Liver (tissue), 9 donors: Measurements from ENCODE around the gene IFIT1B. TPM values are rescaled to one million over a fixed set of nuclear protein-coding genes. Genes with fewer than 3 reads are reported as not detected.

Experiments
- DNase-seq: peaks from one replicate; pipeline ENCODE4 v3.0.0-alpha.2; 2017; ENCODE audit warnings: low spot score
- H3K27ac ChIP-seq, 2 donors: one replicate each; pipeline ENCODE4 v1.7.0; 2013; ENCODE audit warnings: inconsistent platforms in 2 of 2, low read length in 2 of 2, control low read depth in 1 of 2, low read depth in 1 of 2, mild to moderate bottlenecking in 1 of 2
- H3K27me3 ChIP-seq, 4 donors: one replicate each; pipeline versions ENCODE4 v1.6.1 to v1.7.0; 2013; ENCODE audit warnings: low read length in 3 of 4, inconsistent platforms in 1 of 4, mild to moderate bottlenecking in 1 of 4, moderate library complexity in 1 of 4; ENCODE audit not compliant: control insufficient read depth in 4 of 4, insufficient read depth in 4 of 4
- H3K36me3 ChIP-seq, 4 donors: one replicate each; pipeline versions ENCODE4 v1.6.1 to v1.7.0; 2013; ENCODE audit warnings: low read length in 3 of 4, mild to moderate bottlenecking in 3 of 4, low read depth in 1 of 4, moderate library complexity in 1 of 4; ENCODE audit not compliant: control insufficient read depth in 4 of 4, insufficient read depth in 3 of 4
- H3K4me1 ChIP-seq, 4 donors: one replicate each; pipeline versions ENCODE4 v1.6.1 to v1.7.0; 2013; ENCODE audit warnings: low read length in 3 of 4, mild to moderate bottlenecking in 3 of 4, moderate library complexity in 1 of 4; ENCODE audit not compliant: control insufficient read depth in 4 of 4, insufficient read depth in 4 of 4
- H3K4me3 ChIP-seq, 3 donors: one replicate each; pipeline versions ENCODE4 v1.6.1 to v1.7.0; 2013; ENCODE audit warnings: low read length in 3 of 3, control low read depth in 1 of 3, low read depth in 1 of 3, mild to moderate bottlenecking in 1 of 3
- H3K9ac ChIP-seq, 2 donors: one replicate each; pipeline ENCODE4 v1.7.0; 2013; ENCODE audit warnings: low read length in 2 of 2, mild to moderate bottlenecking in 2 of 2, moderate library complexity in 2 of 2, control low read depth in 1 of 2, low read depth in 1 of 2
- H3K9me3 ChIP-seq, 4 donors: one replicate each; pipeline versions ENCODE4 v1.6.1 to v1.7.0; 2013; ENCODE audit warnings: low read length in 3 of 4; ENCODE audit not compliant: control insufficient read depth in 4 of 4
- EGR1 ChIP-seq, 2 donors: IDR thresholded peaks; 2 replicates each; pipeline ENCODE4 v1.6.1; 2016 to 2018; ENCODE audit warnings: antibody characterized with exemption in 2 of 2, low read depth in 2 of 2
- FOXA1 ChIP-seq: IDR thresholded peaks from 2 replicates; pipeline ENCODE4 v1.6.1; 2016; ENCODE audit warnings: antibody characterized with exemption
- FOXA2 ChIP-seq: IDR thresholded peaks from 2 replicates; pipeline ENCODE4 v1.6.1; 2016; ENCODE audit warnings: antibody characterized with exemption
- HNF4A ChIP-seq, 2 donors: conservative IDR thresholded peaks; 2 replicates each; pipeline ENCODE4 v1.6.1; 2016; ENCODE audit warnings: antibody characterized with exemption in 2 of 2, mild to moderate bottlenecking in 2 of 2
- HNF4G ChIP-seq: IDR thresholded peaks from 2 replicates; pipeline ENCODE4 v1.6.1; 2016; ENCODE audit warnings: antibody characterized with exemption
- JUND ChIP-seq, 2 donors: IDR thresholded peaks; 2 replicates each; pipeline ENCODE4 v1.6.1; 2016; ENCODE audit warnings: antibody characterized with exemption in 2 of 2
- NR2F2 ChIP-seq: IDR thresholded peaks from 2 replicates; pipeline ENCODE4 v1.6.1; 2016; ENCODE audit warnings: antibody characterized with exemption
- RAD21 ChIP-seq, 2 donors: IDR thresholded peaks; 2 replicates each; pipeline ENCODE4 v1.6.1; 2016; ENCODE audit warnings: antibody characterized with exemption in 2 of 2, mild to moderate bottlenecking in 2 of 2
- RXRA ChIP-seq, 2 donors: IDR thresholded peaks; 2 replicates each; pipeline ENCODE4 v1.6.1; 2017 to 2018; ENCODE audit warnings: antibody characterized with exemption in 2 of 2, mild to moderate bottlenecking in 1 of 2
- SP1 ChIP-seq: IDR thresholded peaks from 2 replicates; pipeline ENCODE4 v1.6.1; 2018; ENCODE audit warnings: antibody characterized with exemption, mild to moderate bottlenecking
- TAF1 ChIP-seq: conservative IDR thresholded peaks from 2 replicates; pipeline ENCODE4 v1.6.1; 2016; ENCODE audit warnings: antibody characterized with exemption, mild to moderate bottlenecking
- YY1 ChIP-seq: IDR thresholded peaks from 2 replicates; pipeline ENCODE4 v1.6.1; 2016; ENCODE audit warnings: antibody characterized with exemption, mild to moderate bottlenecking
- WGBS: extraction: QIAGEN DNeasy Blood & Tissue Kit; methylation state at CpG from one replicate; pipeline ENCODE4 v1.1.7; 2013; 5-methylcytosine and 5-hydroxymethylcytosine counted together
- polyA plus RNA-seq, 2 donors: library from polyadenylated mRNA; stranded (reverse) in 1 of 2; unstranded in 1 of 2; fragments of 200-250 nt in 1 of 2; fragments of >200 nt in 1 of 2; fragmentation: Nextera tagmentation in 1 of 2; extraction: Ambion mirVana in 1 of 2; gene quantifications; one replicate each; pipeline versions ENCODE4 v1.2.1 to v1.2.3, GENCODE V29; 2013 to 2015
- total RNA-seq, 2 donors: library from RNA; depleted of rRNA; stranded (reverse); fragments of >200 nt; gene quantifications; one replicate each; pipeline ENCODE4 v1.2.3, GENCODE V29; 2014
- TF ChIP-seq, protein P1 (sequence below): IDR thresholded peaks from 2 replicates; pipeline ENCODE4 v1.6.1; 2016; ENCODE audit warnings: antibody characterized with exemption
- TF ChIP-seq, protein P2 (sequence below): IDR thresholded peaks from 2 replicates; pipeline ENCODE4 v1.6.1; 2016; ENCODE audit warnings: antibody characterized with exemption
- TF ChIP-seq, protein P3 (sequence below): fragments of 150-350 bp; IDR thresholded peaks from 2 replicates; pipeline ENCODE4 v1.5.1; 2017; ENCODE audit warnings: improper control_type of control experiment, low read depth, low read length; ENCODE audit not compliant: missing input control
- TF ChIP-seq, protein P4 (sequence below): IDR thresholded peaks from 2 replicates; pipeline ENCODE4 v1.6.1; 2016; ENCODE audit warnings: antibody characterized with exemption, mild to moderate bottlenecking
- TF ChIP-seq, protein P5 (sequence below): IDR thresholded peaks from 2 replicates; pipeline ENCODE4 v1.6.1; 2016; ENCODE audit warnings: antibody characterized with exemption
- donor health status: healthy.
- donor health status: healthy.
- donor health status: healthy.
- donor health status: healthy.
- donor health status: healthy.

IFIT1B gene
- total and polyA plus RNA-seq, 4 donors: 0.15 to 13.3 TPM; not detected in 2

DNA sequence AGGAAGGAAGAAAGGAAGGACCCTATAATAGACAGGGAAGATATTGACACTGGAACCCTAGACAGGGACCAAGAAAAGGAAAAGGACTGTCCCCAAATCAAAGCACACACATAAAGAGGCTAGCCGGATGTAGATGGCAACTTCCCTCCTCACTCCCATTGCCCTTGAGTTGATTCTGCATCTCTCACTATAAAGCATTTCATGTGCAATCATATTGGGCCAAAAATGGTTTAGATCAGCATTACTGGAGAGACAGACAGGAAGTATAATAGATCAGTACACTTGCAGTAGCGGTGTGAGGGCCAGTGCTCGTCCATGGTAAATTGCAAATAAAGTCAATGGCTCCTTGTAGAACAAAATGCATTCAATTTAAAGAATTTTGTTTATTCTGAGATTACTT lies 41.6 kb upstream of the IFIT1B start:
- Histone ChIP-seq H3K4me1 (peaks cover 11 to 32% (median 28%) of the 10 kb centered on the region in 4 donors), H3K36me3 (peaks cover 13 to 22% (median 17%) of the 10 kb centered on the region in 4 donors), H3K27me3 (no peaks in the 10 kb centered on the region), H3K9me3 (no peaks in the 10 kb centered on the region), H3K4me3 (no peak overlapping the region), H3K27ac (no peak overlapping the region), H3K9ac (no peak overlapping the region)
- no peak for DNase-seq
- TF ChIP-seq, protein P1, sequence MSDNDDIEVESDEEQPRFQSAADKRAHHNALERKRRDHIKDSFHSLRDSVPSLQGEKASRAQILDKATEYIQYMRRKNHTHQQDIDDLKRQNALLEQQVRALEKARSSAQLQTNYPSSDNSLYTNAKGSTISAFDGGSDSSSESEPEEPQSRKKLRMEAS: no peak
- TF ChIP-seq, protein P2, sequence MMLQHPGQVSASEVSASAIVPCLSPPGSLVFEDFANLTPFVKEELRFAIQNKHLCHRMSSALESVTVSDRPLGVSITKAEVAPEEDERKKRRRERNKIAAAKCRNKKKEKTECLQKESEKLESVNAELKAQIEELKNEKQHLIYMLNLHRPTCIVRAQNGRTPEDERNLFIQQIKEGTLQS: no peak
- TF ChIP-seq SP1 (no peak), FOXA2 (no peak), FOXA1 (no peak)
- WGBS: 81% methylated on average over 3 of the region's 3 CpGs

DNA sequence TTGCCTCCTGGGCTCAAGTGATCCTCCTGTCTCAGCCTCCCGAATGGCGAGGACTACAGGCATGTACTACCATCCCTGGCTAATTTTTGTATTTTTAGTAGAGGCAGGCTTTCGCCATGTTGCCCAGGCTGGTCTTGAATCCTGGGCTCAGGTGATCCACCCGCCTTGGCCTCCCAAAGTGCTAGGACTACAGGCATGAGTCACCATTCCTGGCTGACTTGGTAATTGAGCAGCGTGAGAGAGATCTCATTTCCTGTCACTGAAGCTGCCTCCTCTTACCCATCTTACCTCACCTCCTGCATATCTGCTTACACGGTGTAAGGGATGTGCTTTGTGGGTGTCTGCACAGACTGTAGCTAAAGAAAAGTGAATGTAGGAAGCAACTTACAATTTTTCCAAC lies 40.4 kb upstream of the IFIT1B start:
- peaks cover 13 to 22% (median 18%) of the 10 kb centered on the region in 4 donors for H3K36me3 ChIP-seq
- TF ChIP-seq RAD21 (IDR thresholded peaks at IDR 0.05): no peak
- TF ChIP-seq RXRA (IDR thresholded peaks at IDR 0.05): no peak
- TF ChIP-seq, protein P3, sequence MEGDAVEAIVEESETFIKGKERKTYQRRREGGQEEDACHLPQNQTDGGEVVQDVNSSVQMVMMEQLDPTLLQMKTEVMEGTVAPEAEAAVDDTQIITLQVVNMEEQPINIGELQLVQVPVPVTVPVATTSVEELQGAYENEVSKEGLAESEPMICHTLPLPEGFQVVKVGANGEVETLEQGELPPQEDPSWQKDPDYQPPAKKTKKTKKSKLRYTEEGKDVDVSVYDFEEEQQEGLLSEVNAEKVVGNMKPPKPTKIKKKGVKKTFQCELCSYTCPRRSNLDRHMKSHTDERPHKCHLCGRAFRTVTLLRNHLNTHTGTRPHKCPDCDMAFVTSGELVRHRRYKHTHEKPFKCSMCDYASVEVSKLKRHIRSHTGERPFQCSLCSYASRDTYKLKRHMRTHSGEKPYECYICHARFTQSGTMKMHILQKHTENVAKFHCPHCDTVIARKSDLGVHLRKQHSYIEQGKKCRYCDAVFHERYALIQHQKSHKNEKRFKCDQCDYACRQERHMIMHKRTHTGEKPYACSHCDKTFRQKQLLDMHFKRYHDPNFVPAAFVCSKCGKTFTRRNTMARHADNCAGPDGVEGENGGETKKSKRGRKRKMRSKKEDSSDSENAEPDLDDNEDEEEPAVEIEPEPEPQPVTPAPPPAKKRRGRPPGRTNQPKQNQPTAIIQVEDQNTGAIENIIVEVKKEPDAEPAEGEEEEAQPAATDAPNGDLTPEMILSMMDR: no peak
- TF ChIP-seq TAF1: no peak
- TF ChIP-seq JUND (IDR thresholded peaks at IDR 0.05): no peak
- no peak for TF ChIP-seq NR2F2
- no peak for TF ChIP-seq SP1
- no peak for TF ChIP-seq HNF4G
- no peak for TF ChIP-seq YY1
- no peak for TF ChIP-seq EGR1 (IDR thresholded peaks at IDR 0.05; ENCODE audit: low read depth in 2 of 2)
- no peak for TF ChIP-seq FOXA1
- DNase-seq: no peak
- H3K27me3 ChIP-seq: no peaks in the 10 kb centered on the region
- no peaks in the 10 kb centered on the region for H3K9me3 ChIP-seq
- 92% methylated on average over 6 of the region's 6 CpGs for WGBS
- no peak overlapping the region for H3K27ac ChIP-seq
- no peak overlapping the region for H3K9ac ChIP-seq
- H3K4me1 ChIP-seq: peaks cover 8 to 29% (median 24%) of the 10 kb centered on the region in 4 donors
- no peak overlapping the region for H3K4me3 ChIP-seq

DNA sequence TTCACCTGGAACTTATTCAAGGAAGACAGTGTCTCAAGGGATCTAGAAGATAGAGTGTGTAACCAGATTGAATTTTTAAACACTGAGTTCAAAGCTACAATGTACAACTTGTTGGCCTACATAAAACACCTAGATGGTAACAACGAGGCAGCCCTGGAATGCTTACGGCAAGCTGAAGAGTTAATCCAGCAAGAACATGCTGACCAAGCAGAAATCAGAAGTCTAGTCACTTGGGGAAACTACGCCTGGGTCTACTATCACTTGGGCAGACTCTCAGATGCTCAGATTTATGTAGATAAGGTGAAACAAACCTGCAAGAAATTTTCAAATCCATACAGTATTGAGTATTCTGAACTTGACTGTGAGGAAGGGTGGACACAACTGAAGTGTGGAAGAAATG lies 39.1 kb upstream of the IFIT1B start:
- peaks cover 5 to 17% (median 12%) of the 10 kb centered on the region in 4 donors for H3K4me1 ChIP-seq
- H3K36me3 ChIP-seq: peaks cover 13 to 22% (median 18%) of the 10 kb centered on the region in 4 donors
- H3K27me3 ChIP-seq: no peaks in the 10 kb centered on the region
- no peak overlapping the region for H3K4me3 ChIP-seq
- no peak overlapping the region for H3K27ac ChIP-seq
- DNase-seq: no peak
- no peaks in the 10 kb centered on the region for H3K9me3 ChIP-seq
- H3K9ac ChIP-seq: no peak overlapping the region
- TF ChIP-seq, protein P4, sequence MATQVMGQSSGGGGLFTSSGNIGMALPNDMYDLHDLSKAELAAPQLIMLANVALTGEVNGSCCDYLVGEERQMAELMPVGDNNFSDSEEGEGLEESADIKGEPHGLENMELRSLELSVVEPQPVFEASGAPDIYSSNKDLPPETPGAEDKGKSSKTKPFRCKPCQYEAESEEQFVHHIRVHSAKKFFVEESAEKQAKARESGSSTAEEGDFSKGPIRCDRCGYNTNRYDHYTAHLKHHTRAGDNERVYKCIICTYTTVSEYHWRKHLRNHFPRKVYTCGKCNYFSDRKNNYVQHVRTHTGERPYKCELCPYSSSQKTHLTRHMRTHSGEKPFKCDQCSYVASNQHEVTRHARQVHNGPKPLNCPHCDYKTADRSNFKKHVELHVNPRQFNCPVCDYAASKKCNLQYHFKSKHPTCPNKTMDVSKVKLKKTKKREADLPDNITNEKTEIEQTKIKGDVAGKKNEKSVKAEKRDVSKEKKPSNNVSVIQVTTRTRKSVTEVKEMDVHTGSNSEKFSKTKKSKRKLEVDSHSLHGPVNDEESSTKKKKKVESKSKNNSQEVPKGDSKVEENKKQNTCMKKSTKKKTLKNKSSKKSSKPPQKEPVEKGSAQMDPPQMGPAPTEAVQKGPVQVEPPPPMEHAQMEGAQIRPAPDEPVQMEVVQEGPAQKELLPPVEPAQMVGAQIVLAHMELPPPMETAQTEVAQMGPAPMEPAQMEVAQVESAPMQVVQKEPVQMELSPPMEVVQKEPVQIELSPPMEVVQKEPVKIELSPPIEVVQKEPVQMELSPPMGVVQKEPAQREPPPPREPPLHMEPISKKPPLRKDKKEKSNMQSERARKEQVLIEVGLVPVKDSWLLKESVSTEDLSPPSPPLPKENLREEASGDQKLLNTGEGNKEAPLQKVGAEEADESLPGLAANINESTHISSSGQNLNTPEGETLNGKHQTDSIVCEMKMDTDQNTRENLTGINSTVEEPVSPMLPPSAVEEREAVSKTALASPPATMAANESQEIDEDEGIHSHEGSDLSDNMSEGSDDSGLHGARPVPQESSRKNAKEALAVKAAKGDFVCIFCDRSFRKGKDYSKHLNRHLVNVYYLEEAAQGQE: no peak
- no peak for TF ChIP-seq FOXA1
- TF ChIP-seq, protein P5, sequence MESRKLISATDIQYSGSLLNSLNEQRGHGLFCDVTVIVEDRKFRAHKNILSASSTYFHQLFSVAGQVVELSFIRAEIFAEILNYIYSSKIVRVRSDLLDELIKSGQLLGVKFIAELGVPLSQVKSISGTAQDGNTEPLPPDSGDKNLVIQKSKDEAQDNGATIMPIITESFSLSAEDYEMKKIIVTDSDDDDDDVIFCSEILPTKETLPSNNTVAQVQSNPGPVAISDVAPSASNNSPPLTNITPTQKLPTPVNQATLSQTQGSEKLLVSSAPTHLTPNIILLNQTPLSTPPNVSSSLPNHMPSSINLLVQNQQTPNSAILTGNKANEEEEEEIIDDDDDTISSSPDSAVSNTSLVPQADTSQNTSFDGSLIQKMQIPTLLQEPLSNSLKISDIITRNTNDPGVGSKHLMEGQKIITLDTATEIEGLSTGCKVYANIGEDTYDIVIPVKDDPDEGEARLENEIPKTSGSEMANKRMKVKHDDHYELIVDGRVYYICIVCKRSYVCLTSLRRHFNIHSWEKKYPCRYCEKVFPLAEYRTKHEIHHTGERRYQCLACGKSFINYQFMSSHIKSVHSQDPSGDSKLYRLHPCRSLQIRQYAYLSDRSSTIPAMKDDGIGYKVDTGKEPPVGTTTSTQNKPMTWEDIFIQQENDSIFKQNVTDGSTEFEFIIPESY: no peak
- TF ChIP-seq HNF4A (conservative IDR thresholded peaks at IDR 0.05): no peak
- TF ChIP-seq TAF1: no peak
- TF ChIP-seq RAD21 (IDR thresholded peaks at IDR 0.05): no peak
- TF ChIP-seq FOXA2: no peak
- 94% methylated on average over 3 of the region's 3 CpGs for WGBS
